RWPE1 (cell line): Measurements from ENCODE around the gene CABP4.
A peak's percentile ranks its signal among the peaks of the same experiment; 100 is the strongest.

Source experiments
- CTCF ChIA-PET: fragments of 350-600 bp; sonication (Branson Sonifier 250); formaldehyde crosslinking; extraction: SDS; loops from one replicate; lab custom pipeline; 2021; lab: Yijun Ruan, JAX
- POLR2A ChIA-PET: fragments of 400-600 bp; formaldehyde crosslinking; extraction: SDS; loops from one replicate; lab custom pipeline; 2020; ENCODE audit warnings: antibody characterized with exemption; ENCODE audit not compliant: low non-redundant PET; lab: Yijun Ruan, JAX
- DNase-seq: peaks from one replicate; pipeline ENCODE4 v3.0.0; 2012; ENCODE audit warnings: low spot score
- H3K27ac ChIP-seq: fragments of 450-650 bp; 2 replicates; pipeline ENCODE4 v1.5.1; 2017
- CTCF ChIP-seq: fragments of 450-650 bp; conservative IDR thresholded peaks from 2 replicates; pipeline ENCODE4 v1.5.1; 2017; ENCODE audit warnings: low read depth, mild to moderate bottlenecking

CABP4 gene

GRCh38 chr11:67418476-67419281 lies 36.5 kb upstream of the CABP4 start:
- CTCF ChIA-PET: interaction anchor here (0.6 to 1.2 kb wide), 2 partner anchors 17 to 19 kb away, joined by 4 read pairs; partner anchors contain the start of gene PPP1CA
- peak overlapping the region; percentile 83 for H3K27ac ChIP-seq
- POLR2A ChIA-PET: interaction anchor here (1.8 kb wide), 1 partner anchor 17 kb away, joined by 4 read pairs; the partner anchor contains the start of gene PPP1CA
- no peak for TF ChIP-seq CTCF
- DNase-seq: no peak

GRCh38 chr11:67419325-67420049 lies 35.7 kb upstream of the CABP4 start:
- peak overlapping the region; percentile 83 for H3K27ac ChIP-seq
- no peak for DNase-seq
- TF ChIP-seq CTCF: no peak
- ChIA-PET CTCF (interaction anchor here (0.6 to 1.7 kb wide), 3 partner anchors 18 to 37 kb away, joined by 4 to 5 read pairs (median 4); partner anchors contain the start of gene PPP1CA), POLR2A (no interaction called here)

GRCh38 chr11:67420147-67420645 lies 35.0 kb upstream of the CABP4 start:
- H3K27ac ChIP-seq: peak overlapping the region; percentile 83
- DNase-seq: no peak
- POLR2A ChIA-PET: no interaction called here
- no peak for TF ChIP-seq CTCF
- CTCF ChIA-PET: interaction anchor here (1.7 kb wide), 1 partner anchor 38 kb away, joined by 5 read pairs; no protein-coding TSS in a partner anchor

GRCh38 chr11:67420646-67421429 lies 34.3 kb upstream of the CABP4 start:
- peak; percentile 95 for DNase-seq
- POLR2A ChIA-PET: no interaction called here
- peak overlapping the region; percentile 83 for H3K27ac ChIP-seq
- CTCF ChIA-PET: interaction anchor here (1.7 kb wide), 1 partner anchor 38 kb away, joined by 5 read pairs; no protein-coding TSS in a partner anchor
- TF ChIP-seq CTCF: no peak

- peak overlapping the region; percentile 83 for H3K27ac ChIP-seq
- TF ChIP-seq CTCF: no peak
- ChIA-PET POLR2A (no interaction called here), CTCF (interaction anchor here (1.7 kb wide), 1 partner anchor 39 kb away, joined by 5 read pairs; no protein-coding TSS in a partner anchor)
- peak; percentile 46 for DNase-seq
These were observed 33.6 kb upstream of the CABP4 start for GRCh38 chr11:67421430-67422031.
